GM21526 (cell line): ENCODE measurements around the gene ABCB9.
"Not testable (repeated sequence)": the region's sequence is repeated elsewhere in the genome, so short reads cannot be mapped to it uniquely, and the experiment has no call there.

Experiments used
- ATAC-seq: cut with Tn5 transposase; IDR thresholded peaks from one replicate; pipeline ENCODE4 v1.9.1; 2021; ENCODE audit warnings: moderate library complexity; ENCODE audit not compliant: unreplicated experiment, low FRiP score

The ABCB9 gene

DNA sequence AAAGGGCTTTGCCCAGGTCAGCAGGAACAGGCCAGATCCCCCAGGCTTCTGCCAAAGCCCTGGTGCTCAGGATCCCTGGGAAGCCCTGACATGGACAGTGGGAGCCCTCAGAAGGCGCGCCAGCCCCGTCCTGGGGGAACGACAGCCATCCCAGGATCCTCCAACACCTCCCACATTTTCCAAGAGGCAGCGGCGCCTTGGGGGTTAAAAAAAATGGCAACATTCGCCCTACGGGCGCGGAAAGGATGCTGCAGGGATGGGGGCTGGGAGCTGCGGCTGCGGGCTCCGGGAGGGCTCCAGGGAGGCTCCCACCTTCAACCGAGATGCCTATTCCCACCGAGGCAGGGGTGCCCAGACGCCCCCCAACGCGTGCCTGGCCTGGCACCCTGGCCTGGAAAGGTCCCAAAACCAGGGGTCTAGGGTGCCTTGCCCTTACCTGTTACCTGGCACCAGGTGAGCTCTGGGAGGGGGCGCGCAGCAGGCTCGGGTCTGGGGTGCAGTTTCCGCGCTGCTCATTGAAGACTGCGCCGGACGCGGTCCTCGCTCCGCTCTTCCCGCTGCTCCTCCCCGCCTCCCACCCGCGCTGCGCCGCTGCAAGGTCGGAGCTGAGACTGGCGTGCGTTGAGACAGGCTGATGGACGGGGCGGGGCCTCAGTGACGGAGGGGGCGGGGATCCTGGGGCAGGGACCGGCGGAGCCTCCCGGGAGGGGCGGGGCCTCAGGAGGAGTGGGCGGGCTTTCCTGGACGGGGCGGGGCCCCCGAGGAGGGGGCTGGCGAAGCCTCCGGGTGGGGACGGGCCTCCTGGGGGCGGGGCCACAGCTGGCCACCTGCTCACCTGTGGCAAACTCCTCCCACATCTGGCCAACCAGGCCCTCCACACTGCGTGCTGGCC is at the start of gene ABCB9:
ABCB9 (minus strand) TSS at position 613 of the 892 bp plus-strand sequence. CDS start 6,228 bp downstream, outside the sequence.
- peak; percentile 47 for ATAC-seq

DNA sequence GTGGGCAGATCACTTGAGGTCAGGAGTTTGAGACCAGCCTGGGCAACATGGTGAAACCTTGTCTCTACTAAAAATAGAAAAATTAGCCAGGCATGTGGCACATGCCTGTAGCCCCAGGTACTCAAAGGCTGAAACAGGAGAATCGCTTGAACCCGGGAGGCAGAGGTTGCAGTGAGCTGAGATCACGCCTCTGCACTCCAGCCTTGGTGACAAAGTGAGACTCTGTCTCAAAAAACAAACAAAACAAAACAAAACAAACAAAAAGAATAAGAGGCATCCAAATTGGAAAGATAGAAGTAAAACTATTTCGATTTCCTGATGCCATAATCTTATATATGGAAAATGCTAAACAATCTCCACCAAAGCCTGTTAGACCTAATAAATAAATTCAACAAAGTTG is 48.2 kb upstream of the ABCB9 start:
- ATAC-seq: not testable (repeated sequence)

- no peak for ATAC-seq
Observed at GRCh38 chr12:123013185-123014095, 47.2 kb upstream of the ABCB9 start.

DNA sequence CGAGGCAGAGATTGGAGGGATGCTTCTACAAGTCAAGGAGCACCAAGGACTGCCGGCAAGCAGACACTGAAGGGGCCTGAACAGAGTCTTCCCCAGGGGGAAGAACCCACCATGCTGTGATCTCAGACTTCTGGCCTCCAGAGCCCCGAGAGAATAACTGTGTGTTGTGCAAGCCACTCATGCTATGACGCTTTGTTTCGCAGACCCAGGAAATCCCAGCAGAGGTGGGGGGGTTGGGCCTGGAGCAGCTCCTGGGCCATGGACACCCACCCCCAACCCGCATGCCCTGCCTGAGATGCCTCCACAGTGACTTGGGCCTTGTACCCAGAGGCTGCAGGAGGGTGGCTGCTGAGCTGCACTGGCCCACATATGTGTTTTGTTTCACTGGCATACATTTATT is 45.4 kb upstream of the ABCB9 start:
- no peak for ATAC-seq

- no peak for ATAC-seq
Observed at GRCh38 chr12:123010681-123011080, 44.4 kb upstream of the ABCB9 start.

- no peak for ATAC-seq
Observed at GRCh38 chr12:123010110-123010509, 43.8 kb upstream of the ABCB9 start.

DNA sequence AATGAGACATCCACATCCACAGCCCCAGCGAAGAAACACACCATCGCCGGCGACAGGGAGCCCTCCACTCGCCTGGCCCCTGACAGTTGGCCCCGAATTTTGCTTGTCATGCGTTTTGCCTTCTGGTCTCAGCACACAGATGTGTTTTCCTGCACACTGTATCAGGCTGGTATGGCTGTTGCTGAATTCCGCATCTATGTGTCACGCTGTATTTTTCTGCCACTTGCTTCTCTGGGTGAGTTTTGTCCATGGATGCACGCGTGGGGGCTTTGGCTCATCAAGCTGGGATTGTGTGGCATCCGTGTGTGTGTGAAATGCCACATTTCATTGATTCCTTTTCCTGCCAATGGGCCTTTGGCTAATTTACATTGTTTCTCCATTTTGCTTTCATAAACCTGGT is 40.7 kb upstream of the ABCB9 start:
- ATAC-seq: no peak

DNA sequence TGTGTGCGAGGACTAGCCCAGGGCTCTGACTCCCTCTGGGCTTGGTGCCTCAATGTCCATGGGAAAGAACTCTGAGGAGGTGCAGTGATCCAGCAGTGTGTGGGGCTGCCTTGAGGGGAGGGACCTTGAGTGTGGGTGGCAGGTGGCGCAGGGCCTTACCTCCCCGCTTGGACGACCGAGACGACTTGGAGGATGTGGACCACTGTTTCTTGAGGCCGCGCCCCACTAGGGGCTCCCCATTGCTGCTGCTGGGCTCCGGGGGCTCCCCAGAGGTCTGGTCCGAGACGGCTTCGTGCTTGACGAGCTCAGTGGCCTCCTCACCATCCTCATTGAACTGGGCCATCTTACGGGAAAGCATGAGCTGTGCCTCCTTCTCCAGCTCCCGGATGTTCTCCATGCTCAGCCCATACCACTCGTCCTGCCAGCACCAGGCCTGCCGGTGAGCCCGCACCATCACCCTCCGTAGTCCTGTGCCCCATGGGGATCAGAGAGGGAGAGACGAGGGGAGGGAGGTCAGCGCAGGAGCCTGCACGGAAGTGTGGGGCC is 38.9 kb upstream of the ABCB9 start:
- ATAC-seq: no peak

- no peak for ATAC-seq
Observed at GRCh38 chr12:123004287-123004686, 38.0 kb upstream of the ABCB9 start.

DNA sequence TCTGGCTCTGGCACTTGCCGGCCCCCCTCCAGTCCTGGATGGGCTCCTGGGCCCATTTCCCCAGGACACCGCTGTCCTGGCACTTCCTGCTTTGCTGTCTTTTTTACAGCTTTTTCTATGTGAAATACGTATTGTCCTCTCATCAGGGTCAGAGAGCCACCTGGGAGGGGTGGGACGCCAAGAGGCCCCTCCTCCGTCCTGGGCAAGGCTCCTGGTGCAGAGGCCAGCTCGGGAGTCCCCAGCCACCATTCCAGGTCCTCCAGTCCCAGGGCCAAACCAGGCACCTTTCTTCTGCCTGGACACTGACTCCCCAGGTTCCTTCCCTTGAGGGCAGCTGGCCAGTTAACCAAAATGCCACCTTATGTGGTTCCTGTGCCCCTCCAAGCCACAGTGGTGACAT is 37.0 kb upstream of the ABCB9 start:
- ATAC-seq: no peak

- ATAC-seq: no peak
Observed at GRCh38 chr12:123001464-123001863, 35.2 kb upstream of the ABCB9 start.

- no peak for ATAC-seq
Observed at GRCh38 chr12:123000578-123000977, 34.3 kb upstream of the ABCB9 start.

GRCh38 chr12:122999986-123000420 is 33.7 kb upstream of the ABCB9 start:
- no peak for ATAC-seq

- no peak for ATAC-seq
Observed at GRCh38 chr12:122999196-122999946, 33.1 kb upstream of the ABCB9 start.

GRCh38 chr12:122998316-122998715 is 32.1 kb upstream of the ABCB9 start:
- no peak for ATAC-seq

GRCh38 chr12:122997343-122998250 is 31.3 kb upstream of the ABCB9 start:
- no peak for ATAC-seq

GRCh38 chr12:122996621-122997342 is 30.5 kb upstream of the ABCB9 start:
- no peak for ATAC-seq

- ATAC-seq: no peak
Observed at GRCh38 chr12:122996188-122996601, 29.9 kb upstream of the ABCB9 start.
